NCI-H2029 treated with DMSO at 0.1 percent for 48 hours (cell line): ENCODE data around the gene GBGT1.
A peak's percentile ranks its signal among the peaks of the same experiment; 100 is the strongest.

Experiments
- DNase-seq: peaks from one replicate; lab custom pipeline; 2025; lab: John Stamatoyannopoulos, UW

GBGT1 gene

DNA sequence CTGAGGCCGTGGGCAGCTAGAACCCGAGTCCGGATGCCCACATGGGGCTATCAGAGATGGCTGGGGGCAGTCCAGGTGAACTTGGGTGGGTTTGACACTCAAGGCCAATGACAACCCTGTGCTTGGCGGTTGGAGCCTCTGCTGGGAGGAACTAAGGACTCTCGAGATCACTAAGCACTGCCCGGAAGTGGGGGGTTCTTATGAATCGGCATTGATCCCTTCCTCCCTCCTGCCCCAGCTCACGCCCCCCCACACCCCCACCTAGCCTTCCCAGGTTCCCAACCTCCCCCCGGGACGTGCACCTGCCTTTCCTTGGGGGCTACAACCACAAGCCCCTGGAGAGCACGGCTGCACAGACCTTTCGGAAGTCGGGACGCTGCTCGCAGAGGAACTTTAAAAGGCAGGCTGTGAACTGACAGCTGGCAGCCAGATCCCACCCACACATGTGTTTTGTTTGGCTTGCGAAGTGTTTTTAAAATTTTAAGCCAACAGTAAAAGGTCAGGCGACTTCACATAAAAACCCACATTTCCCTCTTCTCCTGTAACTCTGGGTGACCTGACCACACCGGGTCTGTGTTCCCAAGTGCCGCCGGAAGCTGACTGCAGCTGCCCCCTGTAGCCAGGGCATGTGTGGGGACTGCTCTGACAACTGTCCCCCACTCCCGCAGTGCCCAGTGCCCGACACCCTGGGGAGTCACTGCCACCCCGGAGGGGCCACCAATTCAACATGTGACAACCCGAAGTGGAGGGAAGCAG, 37.6 kb downstream of the GBGT1 start:
- no peak for DNase-seq

DNA sequence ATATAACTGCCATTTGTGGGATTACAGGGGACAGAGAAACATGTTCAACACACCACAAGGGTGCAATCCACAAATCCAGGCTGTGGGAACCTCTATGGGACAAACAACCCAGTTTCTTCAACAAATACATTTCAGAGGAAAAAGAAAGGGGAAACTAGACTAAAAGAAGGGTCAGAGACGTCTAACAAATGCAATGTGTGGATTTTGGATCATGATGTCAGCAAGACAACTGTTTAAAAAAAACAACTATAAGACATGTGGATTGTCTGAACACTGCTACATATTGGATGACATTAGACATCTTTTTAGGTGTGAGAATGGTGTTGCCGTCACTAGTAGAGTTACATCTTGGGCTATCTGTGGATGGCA, 38.8 kb downstream of the GBGT1 start:
- DNase-seq = no peak

DNA sequence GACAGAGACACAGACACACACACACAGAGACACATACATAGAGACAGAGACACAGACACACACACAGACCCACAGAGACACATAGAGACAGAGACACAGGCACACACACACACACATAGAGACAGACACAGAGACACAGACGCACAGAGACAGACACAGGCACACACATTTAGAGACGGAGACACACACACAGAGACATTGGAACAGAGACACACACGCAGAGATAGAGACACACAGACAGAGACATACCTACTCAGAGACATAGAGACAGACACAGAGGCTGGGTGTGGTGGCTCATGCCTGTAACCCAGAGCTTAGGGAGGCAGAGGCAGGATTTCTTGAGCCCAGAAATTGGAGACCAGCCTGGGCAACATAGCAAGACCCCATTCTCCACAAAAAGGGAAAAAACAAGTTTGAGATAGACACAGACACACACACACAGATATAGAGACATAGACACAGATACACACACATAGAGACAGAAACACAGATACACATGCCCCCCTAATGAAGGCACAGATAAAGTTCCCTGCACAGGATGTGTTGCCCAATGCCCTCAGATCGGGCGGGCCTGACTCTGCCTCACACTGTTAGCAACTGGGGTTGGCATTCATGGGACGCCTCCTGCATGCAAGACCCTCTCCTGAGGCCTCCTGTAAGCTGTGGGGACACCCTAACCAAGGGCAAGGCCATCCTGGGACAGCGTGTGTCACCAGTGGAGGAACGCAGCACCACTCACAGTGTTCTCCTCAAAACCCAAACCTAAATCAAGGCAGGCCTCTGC, 39.4 kb downstream of the GBGT1 start:
- no peak for DNase-seq

DNA sequence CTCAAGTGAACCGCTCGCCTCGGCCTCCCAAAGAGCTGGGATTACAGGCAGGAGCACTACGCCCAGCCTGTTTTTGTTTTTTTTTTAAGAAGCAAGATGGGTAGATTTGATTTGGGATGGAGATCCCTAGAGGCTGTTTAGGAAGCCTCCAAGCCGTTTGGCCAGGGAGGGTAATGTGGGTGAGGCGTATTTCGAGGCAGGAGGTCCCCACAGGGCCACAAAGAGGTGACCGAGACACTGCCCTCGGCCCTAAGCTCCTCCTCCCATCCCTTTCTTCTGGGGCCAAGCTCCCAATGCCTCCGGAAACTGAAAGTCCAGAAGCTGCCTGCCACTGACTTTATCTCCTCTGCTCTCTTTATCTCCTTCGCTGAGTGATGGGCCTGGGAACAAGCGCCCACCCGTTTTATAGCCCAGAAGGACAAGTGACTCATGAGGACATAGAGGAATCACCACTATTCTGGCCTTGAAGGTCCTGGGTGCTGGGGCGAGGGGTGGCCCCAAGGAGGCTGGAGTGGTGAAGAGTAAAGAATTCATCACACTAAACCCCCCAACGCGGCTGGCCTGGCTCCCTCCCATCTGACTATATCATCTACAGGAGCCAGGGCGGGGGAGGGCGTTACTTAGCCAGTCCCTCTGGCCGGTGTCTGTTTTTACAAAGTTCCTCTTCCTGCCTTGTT, 40.6 kb downstream of the GBGT1 start:
- no peak for DNase-seq

DNA sequence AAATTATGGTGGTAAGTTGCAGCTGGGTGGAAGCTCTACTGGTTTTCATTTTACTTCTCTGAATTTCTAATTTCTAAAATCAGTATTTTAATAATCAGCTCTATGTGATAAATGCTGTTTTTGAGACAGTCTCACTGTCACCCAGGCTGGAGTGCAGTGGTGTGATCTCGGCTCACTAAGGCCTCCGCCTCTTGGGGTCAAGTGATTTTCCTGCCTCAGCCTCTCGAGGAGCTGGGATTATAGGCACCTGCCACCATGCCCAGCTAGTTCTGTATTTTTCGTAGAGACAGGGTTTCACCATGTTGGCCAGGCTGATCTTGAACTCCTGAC, 41.1 kb downstream of the GBGT1 start:
- no peak for DNase-seq

DNA sequence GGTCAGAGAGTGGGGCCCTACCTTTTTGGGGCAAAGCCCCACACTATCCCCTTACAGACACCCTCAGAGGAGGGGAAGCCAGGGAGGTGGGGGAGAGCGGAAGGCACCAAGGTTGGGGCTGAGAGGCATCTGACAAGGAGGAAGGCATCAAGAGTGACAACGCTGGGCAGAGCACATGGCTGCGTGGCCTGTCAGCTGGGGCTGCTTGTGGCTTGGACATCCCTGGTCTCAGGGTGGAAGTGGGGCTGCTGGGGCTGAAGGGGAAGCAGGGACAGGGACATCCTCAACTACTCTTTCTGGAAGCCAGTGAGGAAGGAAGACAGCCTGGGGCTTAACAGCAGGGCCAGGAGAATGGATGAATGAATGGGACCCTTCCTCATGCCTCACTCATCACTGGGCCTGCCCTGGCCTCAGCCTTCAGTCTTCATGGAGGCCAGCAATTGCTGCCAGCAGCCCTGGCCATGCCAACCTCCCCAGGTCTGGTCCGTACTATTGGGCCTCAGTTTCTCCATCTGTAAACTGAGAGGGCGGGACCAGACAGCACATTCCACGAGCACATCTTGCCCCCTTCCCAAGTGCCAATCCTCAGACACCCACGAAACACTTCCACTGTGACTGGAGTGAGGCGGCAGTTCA, 41.7 kb downstream of the GBGT1 start:
- no peak for DNase-seq

DNA sequence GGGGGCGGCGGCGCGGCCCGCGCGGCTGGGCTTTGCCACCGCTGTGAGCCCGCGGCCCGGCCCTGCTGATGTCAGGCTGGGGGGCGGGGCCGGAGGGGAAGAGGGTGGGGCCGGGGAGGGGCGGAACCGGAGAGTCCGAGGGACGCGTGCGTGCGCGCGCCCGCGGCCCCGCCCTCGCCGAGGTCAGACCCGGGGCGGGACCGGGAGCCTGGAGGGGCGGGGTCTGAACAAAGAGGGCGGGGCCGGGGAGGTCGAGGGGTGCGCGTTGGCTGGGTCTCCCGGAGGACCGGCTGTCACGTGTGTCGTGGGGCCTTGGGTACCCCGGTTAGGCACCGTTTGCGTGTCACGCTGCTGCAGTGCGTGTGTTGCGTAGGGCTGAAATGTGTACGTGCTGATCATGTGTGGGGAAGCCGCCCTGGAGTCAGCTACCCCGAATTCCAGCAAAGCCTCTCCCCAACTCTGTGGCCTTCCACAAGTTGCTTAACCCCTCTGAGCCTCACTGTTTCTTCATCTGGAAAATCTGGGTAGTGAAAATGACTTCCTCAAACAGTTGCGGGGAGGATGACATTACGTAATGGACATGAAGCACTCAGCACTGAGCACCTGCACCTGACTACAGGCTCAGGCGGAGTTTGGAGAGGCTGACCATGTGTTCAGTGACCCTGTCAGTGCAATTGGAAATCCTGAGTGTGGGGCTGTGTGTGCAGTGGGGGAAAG, 42.4 kb downstream of the GBGT1 start, which contains the start of gene RALGDS:
Gene RALGDS (minus strand): TSS at position 43 of the 717 bp plus-strand sequence. CDS start 86 bp downstream, outside the sequence.
- DNase-seq = peak; percentile 59

DNA sequence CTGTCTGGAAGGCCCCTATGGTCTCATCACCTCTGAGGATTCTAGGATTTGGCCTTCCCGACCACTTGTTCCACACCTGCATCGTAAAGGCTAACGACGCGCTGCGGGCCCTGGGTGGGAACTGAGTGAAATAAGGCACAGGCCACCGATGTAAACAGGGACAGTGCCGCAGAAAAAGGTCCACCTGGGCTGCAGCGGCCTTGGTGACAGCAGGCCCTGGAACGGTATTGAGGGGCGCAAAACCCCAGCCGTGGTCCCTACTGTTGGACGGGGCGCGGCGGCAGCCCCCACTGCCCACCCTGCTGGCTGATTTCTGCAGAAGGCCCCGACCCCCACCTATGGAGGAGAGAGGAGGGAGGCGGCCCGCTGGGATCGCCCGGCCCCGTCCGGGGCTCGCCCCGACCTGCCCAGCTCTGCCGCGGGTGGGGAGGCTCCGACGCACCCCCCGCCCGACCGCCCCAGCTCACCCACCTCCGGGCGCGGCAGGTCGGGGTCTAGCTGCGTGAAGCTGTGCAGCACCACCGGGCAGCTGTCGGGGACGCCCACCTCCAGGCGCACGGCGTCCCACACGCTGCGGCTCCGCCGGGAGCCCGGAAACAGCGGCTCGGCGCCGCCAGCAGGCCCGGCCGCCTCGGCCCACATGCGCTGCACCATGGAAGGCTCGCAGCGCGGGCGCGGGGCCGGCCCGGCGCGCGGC, 43.1 kb downstream of the GBGT1 start:
- DNase-seq = no peak

DNA sequence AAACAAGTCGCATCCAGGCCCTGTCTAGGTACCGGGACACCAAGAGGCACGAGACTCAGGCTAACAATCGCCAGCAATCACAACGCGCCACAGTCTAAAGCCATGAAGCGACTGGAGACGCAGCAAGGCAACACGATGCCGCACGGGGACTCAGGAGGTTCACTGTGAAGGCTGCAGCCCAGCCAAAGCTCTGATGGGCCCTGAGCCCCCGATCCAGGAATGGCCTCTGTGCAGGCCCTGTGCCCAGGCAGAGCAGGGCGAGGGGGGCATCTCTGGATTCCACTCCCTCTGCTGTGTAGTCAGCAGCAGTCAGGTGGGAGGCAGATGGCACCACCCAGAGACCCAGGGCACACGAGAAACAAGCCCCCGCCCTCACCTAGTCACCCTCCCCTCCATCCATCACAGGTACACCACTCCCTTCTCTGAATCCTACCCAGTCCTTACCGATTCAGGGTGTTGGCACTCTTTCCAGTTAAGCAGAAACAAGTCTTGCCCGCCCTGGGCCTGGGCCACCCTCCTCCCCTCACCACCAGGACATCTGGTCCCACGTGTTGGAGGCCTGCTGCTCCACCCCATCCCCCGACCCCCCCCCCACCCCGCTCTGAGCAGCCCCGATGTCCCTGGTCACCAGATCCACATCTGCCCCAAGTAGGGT, 43.7 kb downstream of the GBGT1 start:
- DNase-seq = no peak

DNA sequence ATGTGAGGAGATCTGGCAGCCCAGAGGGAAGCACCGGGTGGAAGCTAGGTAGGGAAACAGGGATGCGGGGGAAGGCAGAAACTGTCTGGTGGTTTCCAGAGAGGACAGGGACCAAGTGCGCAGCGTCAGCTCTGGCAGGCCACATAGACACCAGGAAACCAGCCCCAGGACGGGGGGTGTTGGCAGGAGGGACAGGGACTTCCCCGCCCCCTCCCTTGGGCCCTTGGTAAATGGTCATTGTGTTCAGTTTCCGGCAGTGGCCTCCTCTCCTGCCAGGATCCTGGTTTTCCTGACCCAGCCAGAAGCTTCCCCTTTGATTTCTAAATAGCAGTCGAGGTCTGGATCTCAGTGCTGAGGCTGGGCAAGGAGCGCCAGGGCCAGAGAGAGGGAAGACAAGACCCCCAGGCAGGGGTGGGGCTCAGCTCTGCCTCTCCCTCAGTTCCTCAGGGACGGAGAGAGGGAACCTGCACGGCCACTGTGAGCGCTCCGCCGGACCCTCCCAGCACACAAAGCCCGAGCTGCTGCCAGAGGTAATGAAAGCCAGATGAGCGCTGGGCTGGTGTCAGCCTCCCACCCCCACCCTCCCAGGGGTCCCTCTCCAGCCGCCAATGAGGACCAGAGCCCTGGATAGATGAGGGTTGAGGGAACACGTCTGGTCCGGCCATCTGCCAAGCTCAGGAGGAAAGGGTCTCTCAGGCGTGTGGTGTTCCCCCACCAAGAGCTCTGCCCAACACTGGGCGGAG, 44.4 kb downstream of the GBGT1 start:
- DNase-seq = no peak

DNA sequence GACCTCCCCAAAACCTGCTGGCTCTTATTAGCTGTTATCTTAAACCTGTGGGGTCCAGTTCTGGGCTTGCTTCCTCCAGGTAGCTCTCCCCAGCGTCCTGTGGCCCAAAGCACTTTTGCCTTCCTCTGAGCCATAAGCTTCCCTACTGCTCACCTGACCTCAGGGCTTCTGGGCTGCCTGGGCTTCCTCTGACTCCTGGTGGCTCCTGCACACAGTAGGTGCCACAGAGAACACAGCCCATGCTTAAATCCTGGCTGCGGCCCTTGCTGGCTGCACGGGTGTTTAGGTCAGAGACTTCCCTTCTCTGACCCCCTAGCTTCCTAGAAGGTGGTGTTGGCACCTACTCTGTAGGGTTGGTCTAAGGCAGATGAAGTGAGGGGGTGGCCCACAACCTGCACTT, 45.1 kb downstream of the GBGT1 start:
- DNase-seq = no peak

DNA sequence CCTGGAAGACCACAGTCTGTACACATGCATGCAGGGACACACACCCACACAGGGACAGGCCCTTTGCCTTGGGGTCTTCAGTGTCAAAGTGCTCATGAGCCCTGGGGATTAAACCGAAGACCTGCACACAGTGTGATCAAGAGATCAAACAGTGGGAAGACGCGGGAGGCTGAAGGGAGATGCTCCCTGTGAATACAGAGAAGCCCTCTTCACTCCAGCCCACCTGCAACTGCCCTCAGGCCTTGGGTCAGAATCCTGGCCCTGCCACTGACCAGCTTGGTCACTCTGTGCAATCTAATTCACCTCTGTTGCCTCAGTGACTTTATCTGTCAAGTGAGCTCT, 45.6 kb downstream of the GBGT1 start:
- no peak for DNase-seq

DNA sequence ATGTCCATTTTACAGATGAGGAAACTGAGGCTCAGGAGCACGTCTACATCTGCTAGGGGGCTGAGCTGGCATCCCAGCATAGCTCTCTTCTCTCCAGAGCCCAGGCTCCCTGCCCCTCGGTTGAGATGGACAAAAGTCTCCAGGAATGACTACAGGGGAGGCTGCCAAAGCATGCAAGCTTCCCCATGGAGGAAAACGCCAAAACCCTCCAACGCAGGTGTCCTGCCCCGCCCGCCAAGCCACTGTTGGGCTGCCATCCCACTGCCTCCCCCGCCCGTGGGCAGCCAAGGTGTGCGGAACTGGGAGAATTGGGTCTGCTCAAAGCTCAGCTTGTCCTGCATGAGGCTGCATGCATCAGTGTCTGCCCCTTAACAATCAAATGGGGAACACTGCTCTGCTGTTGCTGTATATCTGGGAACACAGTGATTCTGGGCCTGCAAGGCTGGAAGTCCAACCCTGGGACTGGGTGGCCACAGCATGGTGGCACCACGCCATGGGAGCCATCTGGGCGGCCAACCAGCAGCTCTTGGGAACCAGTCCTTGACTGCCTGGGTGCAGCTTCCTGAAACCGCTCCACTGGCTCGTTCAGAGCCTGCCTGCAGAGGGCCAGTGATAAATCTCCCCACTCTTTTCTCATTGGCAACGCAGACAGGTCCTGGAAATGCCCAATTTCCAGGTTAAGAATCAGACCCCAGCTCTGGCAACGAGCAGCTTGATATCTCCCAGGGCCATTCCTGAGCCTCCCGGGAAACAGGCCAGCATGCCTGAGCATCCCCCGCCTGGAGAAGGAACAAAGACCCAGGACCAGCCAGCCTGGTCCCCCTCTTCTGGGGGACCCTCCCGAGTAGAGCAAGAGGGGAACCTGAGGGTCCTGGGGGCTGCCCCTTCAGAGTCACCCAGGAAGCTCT, 46.2 kb downstream of the GBGT1 start:
- peak; percentile 50 for DNase-seq

DNA sequence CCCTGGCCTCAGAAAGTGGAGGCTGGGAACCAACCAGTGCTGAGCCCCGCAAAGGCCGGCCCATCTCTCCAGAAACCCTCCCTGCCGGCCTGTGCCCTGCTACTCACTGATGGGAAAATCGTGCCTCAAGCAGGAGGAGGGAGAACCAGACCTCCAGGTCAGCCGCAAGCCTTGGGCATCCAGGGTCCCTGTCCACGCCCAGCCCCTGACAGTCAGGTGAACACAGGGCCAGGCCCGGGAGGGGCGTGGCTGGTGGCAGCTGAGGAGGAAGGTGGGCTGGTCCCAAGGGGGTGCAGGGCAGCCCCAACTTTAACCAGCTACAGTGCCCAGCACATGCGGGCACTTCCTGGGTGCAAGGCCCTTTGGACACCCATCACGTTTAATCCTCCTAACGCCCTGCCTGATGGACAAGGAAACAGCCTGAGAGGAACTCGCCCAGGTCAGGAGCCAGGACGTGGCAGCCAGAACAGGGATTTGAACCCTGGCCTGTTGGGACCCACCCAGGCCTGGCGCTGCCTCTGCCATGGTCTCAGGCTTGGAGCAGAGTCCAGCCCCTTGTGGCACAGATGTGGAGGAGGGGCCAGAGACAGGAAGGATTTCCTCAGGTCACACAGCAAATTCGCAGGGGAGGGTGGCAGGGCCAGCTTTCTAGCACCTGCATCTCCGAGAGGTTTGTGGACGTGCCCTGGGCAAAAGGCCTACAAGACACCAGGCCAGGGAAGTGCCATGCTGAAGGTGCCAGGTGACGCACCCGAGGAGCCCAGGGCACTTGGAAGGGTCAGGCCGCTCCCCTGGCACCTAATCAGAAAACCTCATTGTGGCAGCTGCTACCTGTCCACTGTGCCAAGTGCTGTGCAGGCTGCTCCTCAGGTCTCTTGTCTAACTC, 47.1 kb downstream of the GBGT1 start:
- DNase-seq = no peak

DNA sequence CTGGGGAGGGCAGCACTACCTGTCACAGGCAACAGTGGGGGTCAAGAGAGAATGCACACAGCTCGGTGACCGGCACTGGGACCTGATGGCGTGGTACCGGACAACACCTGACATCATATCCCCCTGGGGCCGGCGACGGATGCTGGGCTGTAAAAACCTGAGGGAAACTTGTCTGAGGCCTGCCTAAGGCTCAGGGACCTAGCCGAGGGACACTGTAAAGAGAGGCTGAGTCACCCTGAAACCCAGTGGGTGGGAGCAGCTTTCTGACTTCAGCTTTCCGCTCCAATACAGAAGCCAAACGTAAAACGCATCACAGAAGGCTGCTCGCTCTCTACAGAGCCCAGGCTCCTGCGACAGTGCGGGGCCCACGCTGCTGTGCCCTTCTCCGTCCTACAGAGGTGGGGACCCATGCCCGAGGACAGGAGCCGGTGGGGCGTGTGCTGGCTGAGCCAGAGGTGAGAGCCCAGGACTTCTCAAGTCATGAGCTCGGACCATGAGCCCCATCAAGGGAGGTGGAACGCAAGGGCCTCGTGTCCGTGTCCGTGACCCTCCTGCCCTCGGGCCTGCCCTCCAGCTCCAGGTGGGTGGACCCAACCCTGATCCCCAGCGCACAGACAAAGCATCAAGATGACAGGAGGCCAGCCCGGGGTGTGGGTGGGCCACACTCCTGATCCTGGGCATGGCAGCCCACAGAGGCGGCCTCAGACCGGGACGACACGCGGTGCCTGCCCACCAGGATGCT, 47.9 kb downstream of the GBGT1 start:
- no peak for DNase-seq

DNA sequence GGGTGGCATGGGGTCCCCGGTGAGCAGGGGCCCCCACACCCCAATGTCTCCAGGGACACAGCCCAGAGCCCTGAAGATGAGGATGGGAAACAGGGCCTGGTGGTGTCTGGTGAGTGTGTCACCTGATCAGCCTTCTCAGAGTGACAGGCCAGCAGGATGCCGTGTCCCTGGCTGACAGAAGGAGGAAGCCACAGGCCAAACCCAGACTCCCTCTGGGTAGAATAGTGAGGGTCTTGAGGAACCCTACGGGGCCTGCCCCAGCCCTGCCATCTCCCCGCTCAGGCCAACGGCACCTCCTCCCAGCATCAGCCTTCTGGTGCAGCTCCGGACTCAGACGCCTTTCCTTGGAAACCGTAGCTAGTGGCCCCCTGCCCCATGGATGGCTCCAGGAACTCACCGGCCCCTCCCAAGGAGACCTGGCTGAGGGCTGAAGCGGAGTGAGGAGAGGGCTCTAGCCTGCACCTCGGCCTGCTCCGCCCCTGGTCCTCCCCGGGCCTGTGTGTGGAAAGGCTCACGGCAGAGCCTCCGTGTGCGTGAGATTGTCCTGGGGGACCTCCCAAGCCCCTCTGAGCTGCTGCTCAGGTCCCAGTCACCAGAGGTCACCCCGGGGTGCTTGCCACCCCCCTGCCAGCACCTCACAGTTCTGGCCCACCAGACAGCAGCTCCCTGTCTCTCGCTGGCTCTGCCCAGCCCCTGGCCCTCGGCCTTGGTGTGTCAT, 48.7 kb downstream of the GBGT1 start:
- no peak for DNase-seq
